Measurements from ENCODE around the gene EPB41L2.

Gene EPB41L2

DNA sequence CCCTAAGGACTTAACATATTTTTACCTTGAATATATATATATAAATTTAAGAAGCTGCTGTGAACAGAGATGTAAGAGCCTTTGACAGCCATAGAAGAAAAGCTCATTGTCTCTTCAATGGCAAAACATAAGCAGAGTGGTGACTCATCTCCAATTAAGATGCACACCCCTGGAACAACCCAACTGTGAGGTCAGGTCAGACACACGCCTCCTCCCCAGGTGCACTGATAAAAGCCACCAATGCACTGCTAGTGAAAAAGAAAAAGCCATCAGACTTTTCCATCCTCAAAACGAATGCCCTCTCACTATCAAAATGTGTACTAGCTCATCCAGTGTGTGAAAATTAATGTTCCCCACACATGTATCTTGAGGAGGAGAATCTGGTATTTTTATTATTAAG is 135.7 kb downstream of the EPB41L2 start:
- no peak for TF ChIP-seq EZH2phosphoT487 (IDR thresholded peaks at IDR 0.05; ENCODE audit: low read depth)
- TF ChIP-seq, protein P1, sequence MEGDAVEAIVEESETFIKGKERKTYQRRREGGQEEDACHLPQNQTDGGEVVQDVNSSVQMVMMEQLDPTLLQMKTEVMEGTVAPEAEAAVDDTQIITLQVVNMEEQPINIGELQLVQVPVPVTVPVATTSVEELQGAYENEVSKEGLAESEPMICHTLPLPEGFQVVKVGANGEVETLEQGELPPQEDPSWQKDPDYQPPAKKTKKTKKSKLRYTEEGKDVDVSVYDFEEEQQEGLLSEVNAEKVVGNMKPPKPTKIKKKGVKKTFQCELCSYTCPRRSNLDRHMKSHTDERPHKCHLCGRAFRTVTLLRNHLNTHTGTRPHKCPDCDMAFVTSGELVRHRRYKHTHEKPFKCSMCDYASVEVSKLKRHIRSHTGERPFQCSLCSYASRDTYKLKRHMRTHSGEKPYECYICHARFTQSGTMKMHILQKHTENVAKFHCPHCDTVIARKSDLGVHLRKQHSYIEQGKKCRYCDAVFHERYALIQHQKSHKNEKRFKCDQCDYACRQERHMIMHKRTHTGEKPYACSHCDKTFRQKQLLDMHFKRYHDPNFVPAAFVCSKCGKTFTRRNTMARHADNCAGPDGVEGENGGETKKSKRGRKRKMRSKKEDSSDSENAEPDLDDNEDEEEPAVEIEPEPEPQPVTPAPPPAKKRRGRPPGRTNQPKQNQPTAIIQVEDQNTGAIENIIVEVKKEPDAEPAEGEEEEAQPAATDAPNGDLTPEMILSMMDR (IDR thresholded peaks at IDR 0.05; ENCODE audit: low read depth, low read length) = no peak
- H2AFZ ChIP-seq (ENCODE audit: low read depth, low read length) = no peak overlapping the region

DNA sequence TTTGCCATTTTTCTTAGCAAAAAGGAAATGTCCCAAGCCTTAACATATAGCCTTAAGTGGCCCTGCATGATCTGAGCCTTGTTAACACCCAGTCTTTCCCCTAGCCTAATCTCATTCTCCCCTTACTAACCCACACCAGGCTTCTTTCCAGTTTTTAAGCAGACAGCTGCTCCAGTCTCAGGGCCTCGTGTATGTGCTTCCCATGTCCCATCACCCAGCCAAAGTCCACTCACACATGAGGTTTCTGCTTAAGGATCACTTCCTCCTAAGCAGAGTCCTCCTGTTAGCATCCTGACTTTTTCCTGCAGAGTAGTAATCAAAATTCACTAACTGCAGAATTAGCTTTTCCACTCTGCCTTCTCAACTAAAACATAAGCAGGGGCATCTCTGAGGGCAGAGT is 139.7 kb downstream of the EPB41L2 start:
- Histone ChIP-seq H3K27me3 (ENCODE audit: low read depth, low read length) (no peaks in the 10 kb centered on the region), H3K9ac (ENCODE audit: low read length) (no peak overlapping the region), H4K20me1 (ENCODE audit: insufficient read depth, low read length) (no peaks in the 10 kb centered on the region), H3K4me2 (ENCODE audit: low read length) (no peak overlapping the region), H3K9me3 (ENCODE audit: insufficient read depth, low read length) (no peaks in the 10 kb centered on the region), H3K79me2 (ENCODE audit: low read length) (no peaks in the 10 kb centered on the region), H2AFZ (ENCODE audit: low read depth, low read length) (no peak overlapping the region), H3K4me1 (ENCODE audit: low read length) (no peaks in the 10 kb centered on the region), H3K27ac (ENCODE audit: low read length) (no peak overlapping the region), H3K36me3 (replicated peaks; ENCODE audit: low read depth, low read length) (no peaks in the 10 kb centered on the region), H3K4me3 (ENCODE audit: low read length) (no peak overlapping the region)
- TF ChIP-seq EZH2phosphoT487 (IDR thresholded peaks at IDR 0.05; ENCODE audit: low read depth) = no peak
- TF ChIP-seq, protein P1 (IDR thresholded peaks at IDR 0.05; ENCODE audit: low read depth, low read length) = no peak

More for the DNA sequence above, 135.7 kb downstream of the EPB41L2 start:
- no peaks in the 10 kb centered on the region for H3K79me2 ChIP-seq (ENCODE audit: low read length)
- no peaks in the 10 kb centered on the region for H3K36me3 ChIP-seq (replicated peaks; ENCODE audit: low read depth, low read length)
- H4K20me1 ChIP-seq (ENCODE audit: insufficient read depth, low read length) = no peaks in the 10 kb centered on the region
- no peak overlapping the region for H3K4me2 ChIP-seq (ENCODE audit: low read length)
- no peak overlapping the region for H3K27ac ChIP-seq (ENCODE audit: low read length)
- H3K4me1 ChIP-seq (ENCODE audit: low read length) = no peaks in the 10 kb centered on the region
- H3K27me3 ChIP-seq (ENCODE audit: low read depth, low read length) = no peaks in the 10 kb centered on the region
- H3K9ac ChIP-seq (ENCODE audit: low read length) = no peak overlapping the region
- no peaks in the 10 kb centered on the region for H3K9me3 ChIP-seq (ENCODE audit: insufficient read depth, low read length)
- no peak overlapping the region for H3K4me3 ChIP-seq (ENCODE audit: low read length)

DNA sequence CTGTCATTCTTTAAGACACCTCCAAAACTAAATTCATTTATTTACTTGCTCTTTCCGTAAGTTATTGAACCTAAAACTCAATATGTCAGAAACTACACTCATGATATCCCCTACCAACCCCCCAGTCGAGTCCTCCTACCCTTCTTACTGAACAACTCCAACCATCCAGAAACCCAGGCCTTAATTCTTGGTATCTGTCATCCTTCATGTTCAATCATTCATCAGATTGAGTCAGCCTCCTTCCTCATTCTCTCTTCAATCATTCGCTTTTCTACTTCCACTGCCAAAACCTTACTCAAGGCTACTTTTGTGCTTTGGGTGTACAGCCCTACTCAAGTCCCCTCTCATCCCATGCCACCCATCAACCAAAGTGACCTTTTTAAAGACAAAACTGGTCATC is 140.1 kb downstream of the EPB41L2 start:
- Histone ChIP-seq H3K79me2 (ENCODE audit: low read length) (no peaks in the 10 kb centered on the region), H3K9me3 (ENCODE audit: insufficient read depth, low read length) (no peaks in the 10 kb centered on the region), H4K20me1 (ENCODE audit: insufficient read depth, low read length) (no peaks in the 10 kb centered on the region), H3K27me3 (ENCODE audit: low read depth, low read length) (no peaks in the 10 kb centered on the region), H3K4me3 (ENCODE audit: low read length) (no peak overlapping the region), H3K27ac (ENCODE audit: low read length) (no peak overlapping the region), H2AFZ (ENCODE audit: low read depth, low read length) (no peak overlapping the region), H3K4me1 (ENCODE audit: low read length) (no peaks in the 10 kb centered on the region), H3K4me2 (ENCODE audit: low read length) (no peak overlapping the region), H3K9ac (ENCODE audit: low read length) (no peak overlapping the region), H3K36me3 (replicated peaks; ENCODE audit: low read depth, low read length) (no peaks in the 10 kb centered on the region)
- TF ChIP-seq, protein P1 (IDR thresholded peaks at IDR 0.05; ENCODE audit: low read depth, low read length) = no peak
- TF ChIP-seq EZH2phosphoT487 (IDR thresholded peaks at IDR 0.05; ENCODE audit: low read depth) = no peak

DNA sequence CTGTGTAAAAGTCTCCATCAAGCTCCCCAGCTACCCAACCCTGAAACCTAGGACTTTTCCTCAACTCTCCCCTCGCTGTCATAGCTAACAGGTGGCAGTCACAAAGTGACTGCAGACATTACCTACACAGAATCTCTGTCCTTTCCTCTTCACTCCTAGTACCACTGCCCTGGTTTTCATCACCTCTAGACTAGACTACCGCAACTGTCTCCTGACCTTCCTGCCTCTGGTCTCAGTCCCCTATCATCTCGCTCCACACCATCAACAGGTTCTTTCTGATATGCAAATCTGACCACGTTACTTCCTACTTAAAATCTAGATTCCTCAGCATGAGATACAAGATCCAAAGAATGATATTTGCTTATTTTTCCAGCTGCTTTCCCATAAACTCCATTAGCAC is 142.1 kb downstream of the EPB41L2 start:
- H3K9ac ChIP-seq (ENCODE audit: low read length) = no peak overlapping the region
- no peaks in the 10 kb centered on the region for H3K36me3 ChIP-seq (replicated peaks; ENCODE audit: low read depth, low read length)
- H3K4me2 ChIP-seq (ENCODE audit: low read length) = no peak overlapping the region
- no peaks in the 10 kb centered on the region for H3K79me2 ChIP-seq (ENCODE audit: low read length)
- no peak overlapping the region for H3K27ac ChIP-seq (ENCODE audit: low read length)
- H2AFZ ChIP-seq (ENCODE audit: low read depth, low read length) = no peak overlapping the region
- no peaks in the 10 kb centered on the region for H4K20me1 ChIP-seq (ENCODE audit: insufficient read depth, low read length)
- no peaks in the 10 kb centered on the region for H3K4me1 ChIP-seq (ENCODE audit: low read length)
- no peaks in the 10 kb centered on the region for H3K27me3 ChIP-seq (ENCODE audit: low read depth, low read length)
- H3K4me3 ChIP-seq (ENCODE audit: low read length) = no peak overlapping the region
- TF ChIP-seq, protein P1 (IDR thresholded peaks at IDR 0.05; ENCODE audit: low read depth, low read length) = no peak
- no peak for TF ChIP-seq EZH2phosphoT487 (IDR thresholded peaks at IDR 0.05; ENCODE audit: low read depth)
- H3K9me3 ChIP-seq (ENCODE audit: insufficient read depth, low read length) = no peaks in the 10 kb centered on the region
